A673 (cell line): ENCODE data around the gene STMN3. TPM values are rescaled to one million over a fixed set of nuclear protein-coding genes. Genes with fewer than 3 reads are reported as not detected.

Source experiments
- BruUV-seq: library from RNA; stranded (reverse); fragments of 400-500 nt; replicated peaks from 2 replicates; lab custom pipeline; 2021; lab: Mats Ljungman, UMichigan
- CTCF ChIA-PET: fragments of 300-600 bp; sonication (Branson Sonifier 250); formaldehyde crosslinking; loops from one replicate; lab custom pipeline; 2022; ENCODE audit warnings: antibody characterized with exemption; lab: Charles Lee
- POLR2A ChIA-PET: fragments of 300-600 bp; sonication (Branson Sonifier 250); formaldehyde crosslinking; loops from one replicate; lab custom pipeline; 2022; ENCODE audit warnings: antibody characterized with exemption; ENCODE audit not compliant: low non-redundant PET; lab: Charles Lee
- DNase-seq: peaks from one replicate; pipeline ENCODE4 v3.0.0-alpha.2; 2015; ENCODE audit warnings: low spot score
- H3K27ac ChIP-seq: fragments of 200-600 bp; sonication (generic); 2 replicates; pipeline ENCODE4 v1.5.1; 2016; ENCODE audit warnings: mixed run types, low read depth, mild to moderate bottlenecking, mixed read lengths, antibody characterized with exemption, low read length; ENCODE audit not compliant: poor library complexity, severe bottlenecking
- H3K27me3 ChIP-seq: fragments of 200-600 bp; sonication (generic); replicated peaks from 2 replicates; pipeline ENCODE4 v1.6.1; 2017; ENCODE audit warnings: mixed run types, low read depth, mild to moderate bottlenecking, mixed read lengths, antibody characterized with exemption, low read length; ENCODE audit not compliant: insufficient read depth, poor library complexity
- H3K36me3 ChIP-seq: fragments of 200-600 bp; sonication (generic); 2 replicates; pipeline ENCODE4 v1.6.1; 2016; ENCODE audit warnings: mixed run types, mild to moderate bottlenecking, mixed read lengths, antibody characterized with exemption, low read length; ENCODE audit not compliant: insufficient read depth, poor library complexity, severe bottlenecking
- H3K4me1 ChIP-seq: fragments of 200-600 bp; sonication (generic); 2 replicates; pipeline ENCODE4 v1.6.1; 2017; ENCODE audit warnings: mixed run types, mild to moderate bottlenecking, mixed read lengths, antibody characterized with exemption, low read length; ENCODE audit not compliant: insufficient read depth, poor library complexity, severe bottlenecking
- H3K4me3 ChIP-seq: fragments of 200-600 bp; sonication (generic); 2 replicates; pipeline ENCODE4 v1.5.1; 2016; ENCODE audit warnings: low read depth, mixed run types, mild to moderate bottlenecking, mixed read lengths, low read length; ENCODE audit not compliant: poor library complexity, severe bottlenecking
- H3K9me3 ChIP-seq: fragments of 200-600 bp; sonication (generic); 2 replicates; pipeline ENCODE4 v1.6.1; 2016; ENCODE audit warnings: mixed run types, low read depth, mild to moderate bottlenecking, mixed read lengths, antibody characterized with exemption, low read length; ENCODE audit not compliant: poor library complexity, severe bottlenecking
- CTCF ChIP-seq: fragments of 300-800, 200-600 bp; sonication (generic); conservative IDR thresholded peaks from 2 replicates; pipeline ENCODE4 v1.5.1; 2017; ENCODE audit warnings: low read depth, mild to moderate bottlenecking, antibody characterized with exemption, low read length, moderate library complexity, mixed read lengths
- EZH2 ChIP-seq: fragments of 200-600 bp; sonication (generic); IDR thresholded peaks from 2 replicates; pipeline ENCODE4 v1.6.1; 2017; ENCODE audit warnings: borderline replicate concordance, low read depth, mild to moderate bottlenecking, mixed read lengths, antibody characterized with exemption, low read length; ENCODE audit not compliant: poor library complexity, severe bottlenecking
- intact Hi-C: fragments of 100-400 bp; cut with micrococcal nuclease; formaldehyde crosslinking; loops from one replicate; pipeline ENCODE4 v1.10.0; 2022; ENCODE audit not compliant: unreplicated experiment
- total RNA-seq: library from RNA; stranded (reverse); gene quantifications from 2 replicates; pipeline ENCODE4 v1.2.3, GENCODE V29; 2021

STMN3 gene
- total RNA-seq, 1 experiment from 2014 or later: 115 TPM

DNA sequence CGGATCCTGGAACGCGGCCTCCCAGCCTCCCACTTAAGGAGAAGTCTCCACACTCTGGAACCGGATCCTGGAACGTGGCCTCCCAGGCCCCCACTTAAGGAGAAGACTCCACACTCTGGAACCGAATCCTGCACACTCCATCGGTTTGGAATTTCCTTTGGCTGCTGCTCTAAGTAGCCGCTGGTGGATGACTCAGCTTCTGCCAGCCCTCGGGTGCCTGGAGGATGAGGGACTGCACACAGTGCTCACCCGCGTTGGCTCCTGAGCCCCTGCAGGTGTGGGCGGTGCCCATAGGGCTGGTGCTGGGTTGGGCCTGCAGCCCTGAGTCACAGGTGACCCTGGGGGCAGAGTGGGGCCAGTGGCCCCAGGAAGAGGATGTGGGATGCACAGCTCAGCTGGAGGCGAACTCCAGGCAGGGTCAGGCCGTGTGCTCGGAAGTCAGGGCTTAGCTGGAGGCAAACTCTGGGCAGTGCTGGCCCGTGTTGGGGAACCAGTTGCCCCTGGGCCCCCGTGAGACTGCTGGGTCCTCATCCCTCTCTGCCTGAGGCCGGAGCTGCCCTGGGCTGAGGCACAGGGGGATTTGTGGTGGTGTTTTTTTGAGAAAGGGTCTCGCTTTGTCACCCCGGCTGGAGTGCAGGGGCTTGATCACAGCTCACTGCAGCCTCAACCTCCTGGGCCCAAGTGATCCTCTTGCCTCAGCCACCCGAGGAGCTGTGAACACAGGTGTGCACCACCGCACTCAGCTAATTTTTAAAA lies 29.3 kb upstream of the STMN3 start:
- H3K4me3 ChIP-seq: no peak overlapping the region
- DNase-seq: peak; percentile 78
- H3K27me3 ChIP-seq: no peaks in the 10 kb centered on the region
- H3K36me3 ChIP-seq: no peaks in the 10 kb centered on the region
- ChIA-PET POLR2A (no interaction called here), CTCF (no interaction called here)
- TF ChIP-seq EZH2: no peak
- no peak for TF ChIP-seq CTCF
- no TSS peak for BruUV-seq
- no peaks in the 10 kb centered on the region for H3K9me3 ChIP-seq
- intact Hi-C loops: no loop called here
- peaks cover 8% of the 10 kb centered on the region for H3K4me1 ChIP-seq
- peak overlapping the region; percentile 61 for H3K27ac ChIP-seq

- TF ChIP-seq EZH2: no peak
- no peak for TF ChIP-seq CTCF
- Histone ChIP-seq H3K4me1 (peaks cover 8% of the 10 kb centered on the region), H3K4me3 (no peak overlapping the region), H3K9me3 (no peaks in the 10 kb centered on the region), H3K27me3 (no peaks in the 10 kb centered on the region), H3K27ac (peak overlapping the region; percentile 61), H3K36me3 (peaks cover 3% of the 10 kb centered on the region)
- ChIA-PET POLR2A (no interaction called here), CTCF (no interaction called here)
- no TSS peak for BruUV-seq
- intact Hi-C loops: no loop called here
- DNase-seq: no peak
These were observed 28.5 kb upstream of the STMN3 start for GRCh38 chr20:63681609-63682142.

DNA sequence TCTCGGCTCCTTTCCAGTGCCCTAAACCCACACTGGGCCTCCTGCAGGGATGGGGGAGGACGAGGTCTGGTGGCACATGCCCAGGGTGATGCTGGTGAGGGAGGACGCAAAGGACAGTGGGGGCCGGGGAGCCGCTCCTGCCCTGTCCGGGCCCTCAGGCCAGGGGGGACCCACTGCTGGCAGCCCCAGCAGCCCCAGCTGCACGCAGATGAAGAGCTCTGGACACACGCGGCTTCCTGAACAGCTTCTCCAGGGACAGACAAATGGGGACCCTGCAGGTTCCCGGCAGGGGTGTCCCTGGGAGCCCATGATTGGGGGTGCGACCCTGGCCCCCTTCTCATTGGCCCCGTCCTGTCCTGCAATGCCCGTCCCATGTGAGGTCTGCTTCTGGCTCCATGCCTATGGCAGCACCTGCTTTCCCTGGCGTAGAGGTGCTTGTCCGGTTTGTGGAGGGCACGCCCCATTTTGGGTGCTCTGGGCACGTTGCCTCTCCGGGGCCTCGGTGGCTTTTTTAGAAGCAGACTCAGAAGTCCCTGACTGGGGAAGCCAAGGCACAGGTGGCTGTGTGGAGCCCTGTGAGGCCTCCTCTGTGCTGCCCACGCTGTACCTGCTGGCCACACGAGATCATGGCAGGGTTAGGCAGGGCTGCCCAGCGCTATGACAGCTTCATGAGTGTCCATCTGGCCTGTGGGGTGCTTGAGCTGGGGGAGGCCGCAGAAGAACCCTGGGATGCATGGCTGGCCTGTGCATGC lies 27.8 kb upstream of the STMN3 start:
- Histone ChIP-seq H3K27ac (no peak overlapping the region), H3K4me3 (no peak overlapping the region), H3K36me3 (peaks cover 3% of the 10 kb centered on the region), H3K27me3 (no peaks in the 10 kb centered on the region), H3K4me1 (peaks cover 8% of the 10 kb centered on the region), H3K9me3 (no peaks in the 10 kb centered on the region)
- BruUV-seq: no TSS peak
- TF ChIP-seq CTCF: no peak
- no peak for TF ChIP-seq EZH2
- no peak for DNase-seq
- POLR2A ChIA-PET: no interaction called here
- CTCF ChIA-PET: no interaction called here
- intact Hi-C loops: no loop called here
